Tongue (tissue), 2 donors: ENCODE data around the gene KRT84. TPM values are rescaled to one million over a fixed set of nuclear protein-coding genes. Genes with fewer than 3 reads are reported as not detected.

Experiments
- DNase-seq: peaks from one replicate; pipeline ENCODE4 v3.0.0-alpha.2; 2015
- total RNA-seq: library from RNA; depleted of rRNA; stranded (reverse); fragments of >200 nt; gene quantifications from one replicate; pipeline ENCODE4 v1.2.3, GENCODE V29; 2014

The KRT84 gene, protein sequence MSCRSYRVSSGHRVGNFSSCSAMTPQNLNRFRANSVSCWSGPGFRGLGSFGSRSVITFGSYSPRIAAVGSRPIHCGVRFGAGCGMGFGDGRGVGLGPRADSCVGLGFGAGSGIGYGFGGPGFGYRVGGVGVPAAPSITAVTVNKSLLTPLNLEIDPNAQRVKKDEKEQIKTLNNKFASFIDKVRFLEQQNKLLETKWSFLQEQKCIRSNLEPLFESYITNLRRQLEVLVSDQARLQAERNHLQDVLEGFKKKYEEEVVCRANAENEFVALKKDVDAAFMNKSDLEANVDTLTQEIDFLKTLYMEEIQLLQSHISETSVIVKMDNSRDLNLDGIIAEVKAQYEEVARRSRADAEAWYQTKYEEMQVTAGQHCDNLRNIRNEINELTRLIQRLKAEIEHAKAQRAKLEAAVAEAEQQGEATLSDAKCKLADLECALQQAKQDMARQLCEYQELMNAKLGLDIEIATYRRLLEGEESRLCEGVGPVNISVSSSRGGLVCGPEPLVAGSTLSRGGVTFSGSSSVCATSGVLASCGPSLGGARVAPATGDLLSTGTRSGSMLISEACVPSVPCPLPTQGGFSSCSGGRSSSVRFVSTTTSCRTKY
- not detected for total RNA-seq

- no peak for DNase-seq
Measured at GRCh38 chr12:52385226-52385702, at the start of gene KRT84. Gene KRT84 (minus strand): TSS chr12:52385652. CDS start chr12:52385585, 67 bp downstream.

DNA sequence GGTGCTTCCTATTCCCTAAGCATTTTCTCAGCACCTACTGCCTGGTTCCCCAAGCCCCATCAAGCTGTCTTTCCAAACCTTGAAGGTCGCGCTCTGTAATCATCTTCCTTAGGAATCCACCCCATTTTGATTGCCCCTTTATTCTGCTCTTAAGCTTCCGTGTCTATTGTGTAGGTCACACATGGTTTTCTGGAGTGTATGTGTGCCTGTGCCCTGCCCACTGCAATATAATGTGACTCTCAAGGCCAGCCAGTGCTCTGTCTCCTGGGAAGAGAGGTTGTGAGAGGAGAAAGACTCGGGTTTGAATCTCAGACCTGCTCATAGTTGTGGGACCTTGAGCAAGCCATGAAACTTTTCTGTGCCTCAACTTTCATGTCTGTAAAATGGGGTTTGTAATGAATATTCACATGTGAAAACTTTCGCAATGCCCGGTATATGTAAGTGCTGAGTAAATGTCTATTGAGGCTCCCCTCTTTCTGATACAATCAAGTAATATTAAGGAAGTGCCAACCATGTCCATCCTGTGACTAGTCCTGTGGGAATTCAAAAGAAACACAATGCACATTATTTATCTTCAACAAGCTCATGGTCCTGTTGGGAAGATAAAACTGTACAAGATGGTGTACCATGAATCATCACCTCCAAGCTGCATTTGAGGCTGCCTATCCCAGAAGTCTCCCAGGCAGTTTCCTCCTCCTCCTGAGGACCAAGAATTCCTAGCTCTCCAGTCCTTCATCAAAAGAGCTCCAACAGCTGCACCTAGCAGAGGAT is 49.5 kb upstream of the KRT84 start:
- no peak for DNase-seq

DNA sequence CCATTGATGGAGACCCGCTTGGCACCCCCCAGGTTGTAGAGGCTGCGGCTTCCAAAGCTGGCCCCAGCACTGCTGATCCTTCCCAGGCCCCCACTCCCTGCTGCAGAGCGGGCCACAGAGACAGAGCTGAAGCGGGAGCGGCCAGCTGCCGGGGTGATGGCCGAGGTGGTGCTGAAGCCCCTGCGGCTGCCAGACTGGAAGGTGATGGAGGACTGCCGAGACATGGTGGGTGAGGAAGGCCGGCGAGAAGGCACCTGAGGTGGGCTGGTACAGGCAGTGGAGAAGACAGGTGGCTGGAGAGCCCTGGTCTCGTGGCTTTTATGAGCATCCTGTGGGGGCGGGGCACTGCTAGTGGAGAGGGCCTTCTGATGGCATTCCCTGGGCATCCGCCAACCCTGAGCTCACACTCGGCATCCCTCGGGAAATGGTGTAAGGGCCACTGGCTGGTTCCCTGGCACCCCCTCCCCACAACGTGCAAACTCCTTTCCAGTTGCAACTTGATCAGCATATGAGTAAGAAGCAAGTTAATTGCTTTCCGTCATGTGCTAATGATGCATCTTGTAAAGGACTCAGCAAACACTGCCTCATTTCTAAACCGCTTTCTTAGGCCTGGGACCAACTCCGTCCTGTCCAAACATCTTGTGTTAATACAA is 48.8 kb upstream of the KRT84 start, which contains the start of gene KRT75:
Gene KRT75 (minus strand): TSS at position 291 of the 653 bp plus-strand sequence. CDS start 67 bp downstream, at position 224.
- DNase-seq = peak; percentile 45

DNA sequence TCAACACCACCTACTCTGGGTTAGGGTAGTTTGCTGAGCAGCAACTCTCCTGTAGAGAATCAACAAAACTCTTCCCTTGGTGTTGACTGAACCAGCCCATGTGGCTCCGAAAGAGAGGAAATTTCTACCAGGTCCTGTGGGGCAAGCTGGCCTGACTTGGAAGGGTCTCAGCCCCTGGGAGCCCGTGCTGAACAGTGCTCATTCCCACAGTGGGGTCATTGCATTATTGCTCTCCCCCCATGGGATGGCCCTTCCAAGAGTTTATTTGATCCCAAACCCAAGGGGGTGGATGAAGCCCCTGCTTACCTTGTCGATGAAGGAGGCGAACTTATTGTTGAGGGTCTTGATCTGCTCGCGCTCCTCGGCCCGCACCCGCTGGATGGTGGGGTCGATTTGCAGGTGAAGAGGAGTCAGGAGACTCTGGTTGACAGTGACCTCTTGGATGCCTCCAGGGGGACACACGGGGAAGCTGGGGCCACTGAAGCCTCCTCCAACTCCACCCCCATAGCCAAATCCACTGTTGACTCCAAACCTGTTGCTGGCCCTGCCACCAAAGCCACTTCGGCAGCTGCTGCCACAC is 48.1 kb upstream of the KRT84 start:
- no peak for DNase-seq

GRCh38 chr12:52432559-52433207 is 47.2 kb upstream of the KRT84 start:
- DNase-seq = no peak

- no peak for DNase-seq
Measured at GRCh38 chr12:52428121-52428520, 42.7 kb upstream of the KRT84 start.

- no peak for DNase-seq
Measured at GRCh38 chr12:52427083-52427482, 41.6 kb upstream of the KRT84 start.

DNA sequence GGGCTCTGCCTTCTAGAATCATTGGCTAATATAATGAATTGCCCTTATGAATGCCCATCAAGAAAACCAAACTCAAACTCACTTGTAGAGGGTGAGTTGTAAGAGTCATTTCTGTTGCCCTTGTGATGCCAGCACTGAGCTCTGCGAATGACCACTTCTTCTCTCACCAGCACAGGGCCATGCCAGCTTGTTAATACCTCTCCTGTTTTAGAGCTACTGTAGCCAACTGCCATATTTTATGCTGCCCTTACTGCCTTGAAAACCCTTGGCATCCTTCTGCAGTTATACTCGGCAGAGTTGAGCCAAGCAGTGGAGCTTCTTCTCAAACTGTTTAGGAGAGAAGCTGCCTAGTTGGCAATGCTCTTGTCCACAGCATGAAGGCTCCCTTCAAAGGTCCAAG is 40.6 kb upstream of the KRT84 start:
- no peak for DNase-seq

- no peak for DNase-seq
Measured at GRCh38 chr12:52425466-52425865, 40.0 kb upstream of the KRT84 start.

DNA sequence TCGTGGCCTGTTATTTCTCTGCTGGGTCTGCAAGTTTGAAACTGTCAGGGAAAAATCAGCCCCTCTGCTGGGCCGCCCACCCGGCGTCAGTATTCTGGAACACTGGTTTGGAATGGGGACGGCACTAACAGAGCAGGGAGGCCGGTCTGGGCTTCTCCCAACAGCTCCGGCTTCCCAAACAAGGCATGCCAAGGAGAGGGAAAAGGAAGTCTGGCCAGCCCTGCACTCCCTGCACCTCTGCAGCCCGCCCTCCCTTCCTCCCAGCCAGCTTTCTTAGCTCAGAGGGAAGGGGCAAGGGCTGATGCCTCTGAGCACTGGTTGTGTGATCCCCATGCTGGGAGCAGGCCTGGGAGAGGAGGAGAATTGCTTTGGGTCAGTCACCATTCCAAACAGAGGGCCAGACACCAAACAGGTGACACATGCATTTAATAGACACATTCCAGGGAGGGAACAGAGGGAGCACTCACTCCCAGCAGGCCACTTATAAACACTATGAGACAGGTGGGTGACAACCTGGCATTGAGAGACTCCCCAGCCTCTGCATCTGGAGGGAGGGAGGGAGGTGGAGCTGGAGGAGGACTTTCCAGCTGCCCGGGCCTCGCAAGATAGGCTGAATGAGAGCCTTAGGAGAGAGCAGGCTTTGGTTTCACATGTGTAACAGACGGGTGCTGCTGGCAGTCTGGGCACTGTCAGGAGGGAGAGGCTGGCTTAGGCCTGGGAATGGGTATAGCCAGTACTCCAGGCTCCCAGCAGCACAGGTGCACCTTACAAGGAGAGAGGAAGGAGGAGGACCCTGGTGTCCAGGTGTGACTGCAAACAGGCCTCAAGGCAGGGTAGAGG is 38.4 kb upstream of the KRT84 start:
- peak; percentile 54 for DNase-seq

- DNase-seq = no peak
Measured at GRCh38 chr12:52423035-52423434, 37.6 kb upstream of the KRT84 start.

DNA sequence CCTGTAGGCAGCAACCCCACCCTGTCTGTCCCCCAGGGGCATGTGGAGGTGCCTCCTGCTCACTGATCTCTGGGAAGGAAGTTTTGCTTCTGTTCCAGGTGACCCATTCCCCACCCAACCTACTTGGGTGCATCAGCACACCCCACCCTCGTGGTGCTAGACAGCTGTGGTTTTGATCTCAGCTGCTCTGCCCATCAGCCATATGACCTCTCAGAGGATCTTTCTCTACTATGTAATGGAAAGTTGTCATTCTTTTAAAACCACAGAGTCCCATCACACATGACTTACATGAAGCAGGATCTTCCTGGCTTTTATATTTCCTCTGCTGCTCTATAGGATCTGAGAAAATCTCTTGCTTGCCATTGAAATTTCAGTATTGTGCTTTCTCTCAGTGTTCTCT is 34.2 kb upstream of the KRT84 start:
- peak; percentile 7 for DNase-seq

- no peak for DNase-seq
Measured at GRCh38 chr12:52418576-52419110, 33.2 kb upstream of the KRT84 start.

DNA sequence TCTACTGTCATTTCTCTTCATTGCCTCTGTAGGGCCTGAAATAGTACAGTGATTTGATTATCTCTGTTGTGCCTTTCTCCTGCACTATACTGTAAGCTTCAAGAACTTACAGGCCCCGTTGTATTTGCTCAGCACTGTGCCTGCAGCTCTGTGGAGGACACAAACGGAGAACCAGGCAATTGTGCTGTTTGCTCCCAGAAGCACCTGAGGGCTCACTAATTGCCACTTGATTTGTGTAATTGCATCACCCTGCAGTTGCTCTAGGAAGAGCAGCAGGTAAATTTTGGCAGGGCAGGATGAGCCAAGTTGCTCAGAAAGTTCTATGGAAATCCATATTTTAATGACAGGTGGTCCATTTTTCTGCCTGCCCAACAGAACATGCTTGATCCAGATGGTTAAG is 32.3 kb upstream of the KRT84 start:
- DNase-seq = no peak

DNA sequence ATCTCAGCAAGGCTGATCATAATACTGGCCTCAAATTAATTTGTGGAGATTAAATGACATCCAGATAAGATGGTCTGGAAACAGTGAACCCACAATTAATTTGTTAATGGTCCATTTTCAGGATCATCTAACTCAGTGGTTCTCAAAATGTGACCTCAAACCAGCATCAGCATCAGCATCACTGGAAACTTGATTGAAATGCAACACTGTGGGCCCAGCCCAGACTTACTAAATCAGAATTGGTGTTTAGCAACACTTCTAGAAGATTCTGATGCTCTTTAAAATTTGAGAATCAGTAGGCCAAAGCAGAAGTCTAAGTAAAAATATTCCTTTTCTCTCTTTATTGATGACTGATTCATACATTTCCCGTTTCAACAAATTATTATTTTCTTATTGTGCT is 31.3 kb upstream of the KRT84 start:
- no peak for DNase-seq

DNA sequence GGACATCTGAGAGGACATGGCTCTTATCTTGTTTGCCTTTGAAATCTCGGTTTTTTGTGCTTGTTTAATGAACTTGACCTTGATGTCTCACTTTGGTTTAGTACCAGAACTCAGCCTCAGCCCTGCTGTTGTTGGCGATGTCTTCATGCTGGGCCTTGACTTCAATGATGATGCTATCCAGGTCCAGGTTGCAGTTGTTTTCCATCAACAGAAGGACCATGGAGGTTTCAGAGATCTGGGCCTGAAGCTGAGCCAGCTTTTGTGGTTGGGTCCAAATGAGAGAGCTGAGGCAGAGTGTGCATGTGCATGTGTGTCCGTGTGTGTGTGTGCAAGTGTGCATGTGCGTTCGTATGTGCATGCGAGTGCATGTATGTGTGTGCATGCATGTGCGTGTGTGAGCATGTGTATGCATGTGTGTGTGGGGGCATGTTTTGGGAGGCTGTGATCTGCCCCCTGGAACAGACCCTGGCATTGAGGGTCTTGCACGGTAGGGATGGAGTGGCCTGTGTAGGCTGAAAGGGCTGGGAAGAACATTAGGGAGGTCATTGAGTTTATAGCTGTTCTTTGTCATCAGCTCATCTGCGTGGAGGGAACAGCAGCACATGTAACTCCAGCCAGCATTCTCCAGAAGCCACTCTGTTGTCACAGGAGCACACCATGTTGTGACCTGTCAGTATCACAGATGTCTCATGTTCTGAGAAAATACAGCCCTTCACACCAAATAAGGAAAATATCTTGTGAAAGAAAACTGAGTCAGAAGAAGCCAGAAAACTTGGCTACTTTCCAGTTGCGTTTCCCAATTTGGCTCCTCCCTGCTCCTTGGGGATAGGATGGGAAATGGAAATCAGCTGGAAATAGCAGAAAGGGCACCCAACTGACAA is 30.7 kb upstream of the KRT84 start:
- peak; percentile 72 for DNase-seq

DNA sequence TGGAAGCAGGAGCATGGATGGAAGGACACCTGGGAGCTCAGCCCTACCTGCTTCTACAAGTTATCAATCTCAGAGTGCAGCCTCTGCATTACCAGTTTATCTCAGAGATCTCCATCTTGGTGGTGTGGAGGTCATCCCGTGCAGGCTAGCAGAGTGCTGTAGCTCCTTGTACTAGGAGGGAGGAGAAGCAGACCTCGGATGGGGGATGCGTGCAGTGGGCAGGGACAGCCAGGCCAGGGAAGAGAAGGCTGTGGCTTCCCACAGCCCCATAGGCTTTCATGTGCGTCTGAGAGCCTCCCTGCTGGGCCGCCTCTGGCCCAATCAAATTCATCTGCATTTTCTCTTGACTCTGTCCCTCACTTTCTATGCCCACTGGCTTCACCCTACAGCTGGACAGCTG is 29.5 kb upstream of the KRT84 start:
- DNase-seq = no peak

DNA sequence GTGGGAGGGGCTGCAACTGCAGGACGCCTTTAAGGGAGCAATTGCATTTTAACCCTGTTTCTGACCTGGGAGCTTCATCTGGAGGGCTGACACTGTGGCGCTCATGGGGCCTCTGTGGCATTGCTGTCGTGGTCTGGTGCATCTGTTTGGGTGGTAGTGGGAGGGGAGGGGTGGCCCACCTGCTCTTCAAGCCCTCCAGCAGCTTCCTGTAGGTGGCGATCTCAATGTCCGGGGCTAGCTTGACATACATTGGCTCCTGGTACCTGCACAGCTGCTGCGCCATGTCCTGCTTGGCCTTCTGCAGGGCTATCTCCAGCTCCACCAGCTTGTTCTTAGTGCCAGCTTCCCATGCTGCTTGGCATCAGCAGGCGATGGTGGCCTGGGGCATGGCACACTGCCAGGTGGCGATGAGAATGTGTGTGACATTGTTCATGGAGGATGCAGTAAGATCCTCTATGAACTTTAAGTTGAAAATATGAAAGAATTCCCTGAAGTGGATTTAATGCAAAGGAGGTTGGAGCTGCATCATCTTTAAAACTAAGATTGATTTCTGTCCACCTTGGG is 28.4 kb upstream of the KRT84 start:
- no peak for DNase-seq

DNA sequence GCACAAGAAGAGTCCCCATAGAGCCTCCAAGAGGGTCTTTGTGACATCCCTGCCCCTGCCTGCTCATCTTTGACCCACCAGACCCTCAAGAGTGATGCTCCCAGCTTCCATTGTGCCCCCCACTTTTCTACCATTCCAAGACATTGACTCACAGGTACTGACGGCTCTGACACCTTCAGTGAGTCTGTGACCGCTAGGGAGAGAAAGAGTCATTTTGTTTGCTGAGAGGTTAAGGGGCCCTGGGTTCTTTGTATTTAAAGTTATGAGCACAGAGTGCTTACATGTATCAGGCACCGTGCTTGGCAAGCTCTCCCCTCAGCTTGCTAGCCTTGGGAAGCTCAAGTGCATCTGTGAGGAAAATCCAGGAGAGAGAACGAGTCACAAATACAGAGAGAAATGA is 27.8 kb upstream of the KRT84 start:
- DNase-seq = no peak
